Suppressor macrophage treated with lipopolysaccharide for 1 hour (primary cell): Measurements from ENCODE around the gene CADPS.

Experiments used
- DNase-seq, 3 donors: peaks; one replicate each; pipeline ENCODE4 v3.0.0-alpha.2; 2020 to 2022

Gene CADPS

GRCh38 chr3:62873451-62873760 lies 1.8 kb downstream of the CADPS start:
- DNase-seq, result no peak

GRCh38 chr3:62872318-62872717 lies 2.9 kb downstream of the CADPS start:
- DNase-seq, result no peak

GRCh38 chr3:62870321-62870720 lies 4.9 kb downstream of the CADPS start:
- no peak for DNase-seq

- DNase-seq, result no peak
Observed at GRCh38 chr3:62863648-62864047, 11.6 kb downstream of the CADPS start.

GRCh38 chr3:62859203-62859791 lies 15.9 kb downstream of the CADPS start:
- no peak for DNase-seq

- DNase-seq, result no peak
Observed at GRCh38 chr3:62845996-62846395, 29.2 kb downstream of the CADPS start.

GRCh38 chr3:62843508-62843907 lies 31.7 kb downstream of the CADPS start:
- DNase-seq, result peak; percentile 2 to 27 (median 4)

GRCh38 chr3:62839748-62840147 lies 35.5 kb downstream of the CADPS start:
- no peak for DNase-seq

GRCh38 chr3:62837145-62837787 lies 38.0 kb downstream of the CADPS start:
- DNase-seq, result peak in 1 of 3 donors; percentile 1

- DNase-seq, result peak; percentile 2 to 66 (median 21)
Observed at GRCh38 chr3:62835554-62836236, 39.5 kb downstream of the CADPS start.

GRCh38 chr3:62833538-62833937 lies 41.7 kb downstream of the CADPS start:
- no peak for DNase-seq

- DNase-seq, result no peak
Observed at GRCh38 chr3:62832553-62832952, 42.7 kb downstream of the CADPS start.

GRCh38 chr3:62830727-62831322 lies 44.4 kb downstream of the CADPS start:
- no peak for DNase-seq

GRCh38 chr3:62827550-62827949 lies 47.7 kb downstream of the CADPS start:
- DNase-seq, result no peak

- DNase-seq, result no peak
Observed at GRCh38 chr3:62824965-62825592, 50.1 kb downstream of the CADPS start.

GRCh38 chr3:62823461-62824050 lies 51.7 kb downstream of the CADPS start:
- no peak for DNase-seq

GRCh38 chr3:62822905-62823304 lies 52.3 kb downstream of the CADPS start:
- DNase-seq, result no peak

- DNase-seq, result no peak
Observed at GRCh38 chr3:62818347-62818746, 56.9 kb downstream of the CADPS start.

GRCh38 chr3:62817678-62818077 lies 57.5 kb downstream of the CADPS start:
- no peak for DNase-seq

GRCh38 chr3:62815981-62816380 lies 59.2 kb downstream of the CADPS start:
- no peak for DNase-seq

GRCh38 chr3:62812631-62813030 lies 62.6 kb downstream of the CADPS start:
- no peak for DNase-seq

- no peak for DNase-seq
Observed at GRCh38 chr3:62811119-62811518, 64.1 kb downstream of the CADPS start.

GRCh38 chr3:62809369-62809768 lies 65.8 kb downstream of the CADPS start:
- DNase-seq, result no peak
